Parathyroid adenoma (tissue), 2 donors: ENCODE data around the gene RHO.

Experiments used
- H2AFZ ChIP-seq: fragments of 300-600 bp; sonication (generic); one replicate; pipeline ENCODE4 v1.7.0; 2017; ENCODE audit warnings: antibody characterized with exemption, mild to moderate bottlenecking
- H3K27ac ChIP-seq: fragments of 300-600 bp; sonication (generic); one replicate; pipeline ENCODE4 v1.7.0; 2017
- H3K27me3 ChIP-seq: fragments of 300-600 bp; sonication (generic); one replicate; pipeline ENCODE4 v1.7.0; 2017; ENCODE audit warnings: low read length; ENCODE audit not compliant: control insufficient read depth, insufficient read depth
- H3K36me3 ChIP-seq: fragments of 300-600 bp; sonication (generic); one replicate; pipeline ENCODE4 v1.7.0; 2017; ENCODE audit warnings: low read length; ENCODE audit not compliant: control insufficient read depth, insufficient read depth
- H3K4me1 ChIP-seq: fragments of 300-600 bp; sonication (generic); one replicate; pipeline ENCODE4 v1.7.0; 2017; ENCODE audit warnings: control low read depth
- H3K4me2 ChIP-seq: fragments of 300-600 bp; sonication (generic); one replicate; pipeline ENCODE4 v1.7.0; 2017; ENCODE audit warnings: low read length
- H3K4me3 ChIP-seq: fragments of 300-600 bp; sonication (generic); one replicate; pipeline ENCODE4 v1.7.0; 2017; ENCODE audit warnings: low read depth, low read length
- H3K79me2 ChIP-seq: fragments of 300-600 bp; sonication (generic); one replicate; pipeline ENCODE4 v1.7.0; 2017; ENCODE audit warnings: control low read depth
- H3K9ac ChIP-seq: fragments of 300-600 bp; sonication (generic); one replicate; pipeline ENCODE4 v1.7.0; 2017; ENCODE audit warnings: mild to moderate bottlenecking
- H3K9me3 ChIP-seq: fragments of 300-600 bp; sonication (generic); one replicate; pipeline ENCODE4 v1.7.0; 2017; ENCODE audit warnings: low read length; ENCODE audit not compliant: control insufficient read depth
- CTCF ChIP-seq: fragments of 300-600 bp; sonication (generic); IDR thresholded peaks from one replicate; pipeline ENCODE4 v1.7.0; 2017; ENCODE audit warnings: antibody characterized with exemption, mild to moderate bottlenecking
- donor health status: primary hyperparathyroidism.

RHO gene

GRCh38 chr3:129530251-129530791, 1.9 kb downstream of the RHO start:
- Histone ChIP-seq H2AFZ (no peak overlapping the region), H3K9me3 (no peaks in the 10 kb centered on the region), H3K4me1 (peaks cover 8% of the 10 kb centered on the region), H3K9ac (no peak overlapping the region), H3K27ac (no peak overlapping the region), H3K79me2 (no peaks in the 10 kb centered on the region), H3K4me2 (no peak overlapping the region), H3K36me3 (no peaks in the 10 kb centered on the region), H3K4me3 (no peak overlapping the region), H3K27me3 (no peaks in the 10 kb centered on the region)
- TF ChIP-seq CTCF = no peak

- H3K27ac ChIP-seq = no peak overlapping the region
- no peak overlapping the region for H3K4me3 ChIP-seq
- H3K9me3 ChIP-seq = no peaks in the 10 kb centered on the region
- H3K27me3 ChIP-seq = no peaks in the 10 kb centered on the region
- no peak overlapping the region for H3K9ac ChIP-seq
- H3K4me1 ChIP-seq = peaks cover 13% of the 10 kb centered on the region
- no peak for TF ChIP-seq CTCF
- no peaks in the 10 kb centered on the region for H3K36me3 ChIP-seq
- H2AFZ ChIP-seq = no peak overlapping the region
- no peak overlapping the region for H3K4me2 ChIP-seq
- H3K79me2 ChIP-seq = no peaks in the 10 kb centered on the region
Observed at GRCh38 chr3:129530821-129531220, 2.4 kb downstream of the RHO start.

- Histone ChIP-seq H3K79me2 (no peaks in the 10 kb centered on the region), H3K9me3 (no peaks in the 10 kb centered on the region), H3K4me2 (no peak overlapping the region), H3K27ac (no peak overlapping the region), H3K4me1 (peaks cover 16% of the 10 kb centered on the region), H3K4me3 (no peak overlapping the region), H3K27me3 (no peaks in the 10 kb centered on the region), H3K36me3 (no peaks in the 10 kb centered on the region), H2AFZ (no peak overlapping the region), H3K9ac (no peak overlapping the region)
- no peak for TF ChIP-seq CTCF
Observed at GRCh38 chr3:129531699-129532098, 3.3 kb downstream of the RHO start.

GRCh38 chr3:129532261-129532660, 3.8 kb downstream of the RHO start:
- H3K4me3 ChIP-seq = no peak overlapping the region
- H2AFZ ChIP-seq = no peak overlapping the region
- H3K9me3 ChIP-seq = no peaks in the 10 kb centered on the region
- H3K36me3 ChIP-seq = no peaks in the 10 kb centered on the region
- TF ChIP-seq CTCF = no peak
- H3K27me3 ChIP-seq = no peaks in the 10 kb centered on the region
- no peak overlapping the region for H3K9ac ChIP-seq
- H3K27ac ChIP-seq = no peak overlapping the region
- H3K79me2 ChIP-seq = no peaks in the 10 kb centered on the region
- H3K4me2 ChIP-seq = no peak overlapping the region
- H3K4me1 ChIP-seq = peaks cover 16% of the 10 kb centered on the region

DNA sequence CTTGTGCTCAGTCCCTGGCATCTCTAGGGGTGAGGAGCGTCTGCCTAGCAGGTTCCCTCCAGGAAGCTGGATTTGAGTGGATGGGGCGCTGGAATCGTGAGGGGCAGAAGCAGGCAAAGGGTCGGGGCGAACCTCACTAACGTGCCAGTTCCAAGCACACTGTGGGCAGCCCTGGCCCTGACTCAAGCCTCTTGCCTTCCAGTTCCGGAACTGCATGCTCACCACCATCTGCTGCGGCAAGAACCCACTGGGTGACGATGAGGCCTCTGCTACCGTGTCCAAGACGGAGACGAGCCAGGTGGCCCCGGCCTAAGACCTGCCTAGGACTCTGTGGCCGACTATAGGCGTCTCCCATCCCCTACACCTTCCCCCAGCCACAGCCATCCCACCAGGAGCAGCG, 5.0 kb downstream of the RHO start:
- no peak overlapping the region for H3K4me2 ChIP-seq
- TF ChIP-seq CTCF = no peak
- no peak overlapping the region for H3K27ac ChIP-seq
- no peaks in the 10 kb centered on the region for H3K79me2 ChIP-seq
- H3K9me3 ChIP-seq = no peaks in the 10 kb centered on the region
- H2AFZ ChIP-seq = no peak overlapping the region
- H3K36me3 ChIP-seq = no peaks in the 10 kb centered on the region
- no peak overlapping the region for H3K9ac ChIP-seq
- H3K4me3 ChIP-seq = no peak overlapping the region
- H3K27me3 ChIP-seq = no peaks in the 10 kb centered on the region
- peaks cover 16% of the 10 kb centered on the region for H3K4me1 ChIP-seq
